ENCODE measurements around the gene NUDT16L1.

The NUDT16L1 gene

DNA sequence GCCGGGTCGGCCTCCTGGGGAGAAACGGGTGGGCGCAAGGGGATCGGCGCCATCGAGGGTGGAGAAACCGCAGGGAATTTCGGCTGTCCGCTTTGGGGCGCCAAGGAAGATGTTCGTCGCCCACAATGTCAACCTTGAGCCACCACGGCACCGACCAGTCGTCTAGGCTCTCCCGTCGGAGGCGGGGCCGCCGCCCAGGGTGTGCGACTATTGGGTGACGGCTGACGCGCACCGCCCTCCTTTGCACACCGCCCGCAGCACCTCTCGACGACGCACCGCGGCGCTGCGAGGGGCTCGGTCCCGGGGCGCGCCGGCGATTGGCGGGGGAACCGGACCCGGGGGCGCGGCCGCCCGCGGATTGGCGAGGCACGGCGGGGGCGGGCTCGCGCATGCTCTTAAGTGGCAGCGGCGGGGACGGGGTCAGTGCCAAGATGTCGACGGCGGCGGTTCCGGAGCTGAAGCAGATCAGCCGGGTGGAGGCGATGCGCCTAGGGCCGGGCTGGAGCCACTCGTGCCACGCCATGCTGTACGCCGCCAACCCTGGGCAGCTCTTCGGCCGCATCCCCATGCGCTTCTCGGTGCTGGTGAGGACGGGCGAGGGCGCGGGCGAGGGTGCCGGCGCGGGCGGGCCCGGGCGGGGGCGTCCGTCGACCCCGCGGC, at the start of gene NUDT16L1:
TSS of gene NUDT16L1 (plus strand) at position 267 of the 660 bp plus-strand sequence. CDS start at position 432, 165 bp downstream.
- DNase-seq, result peak; percentile 99

DNA sequence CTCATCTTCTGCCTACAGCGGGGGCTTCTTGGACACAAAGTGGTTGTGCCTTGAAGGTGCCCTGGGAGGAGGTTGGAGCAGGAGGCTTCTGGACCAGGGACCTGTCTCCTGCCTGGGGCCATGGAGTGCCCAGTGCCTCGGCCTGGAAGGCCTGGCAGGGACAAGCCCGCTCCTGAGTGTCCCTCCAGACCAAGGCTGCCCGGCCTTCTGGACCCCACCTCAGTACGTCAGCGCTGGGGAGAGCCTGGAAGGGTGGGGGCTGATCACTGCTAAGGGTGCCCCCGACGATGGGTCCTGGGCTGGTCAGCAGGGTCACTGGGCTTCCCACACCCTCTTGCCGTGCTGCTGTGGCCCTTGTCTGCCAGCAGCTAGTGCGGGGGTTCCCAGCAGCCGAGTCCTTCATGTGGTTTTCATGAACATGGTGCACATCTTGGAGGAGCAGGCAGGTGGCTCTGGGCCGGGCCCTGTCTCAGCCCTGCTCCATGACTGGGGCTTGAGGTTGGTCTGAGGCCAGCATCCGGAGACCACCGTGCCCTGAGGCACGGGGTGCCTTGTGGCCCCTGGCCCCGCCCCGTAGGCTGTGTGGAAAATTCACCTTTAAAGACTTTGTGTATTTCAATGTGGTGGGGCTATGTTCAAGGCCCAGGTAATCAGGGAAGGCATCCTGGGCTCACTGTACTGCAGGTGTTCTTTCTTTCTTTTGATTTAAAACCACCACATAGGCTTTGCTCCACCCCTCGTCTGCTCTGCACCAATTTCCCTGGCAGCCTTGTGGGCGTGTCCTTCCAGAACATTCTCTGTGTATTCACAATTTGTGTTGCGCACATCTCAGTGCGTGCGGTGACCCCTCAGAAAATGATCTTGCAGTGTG, 46.4 kb upstream of the NUDT16L1 start:
- DNase-seq, result no peak

DNA sequence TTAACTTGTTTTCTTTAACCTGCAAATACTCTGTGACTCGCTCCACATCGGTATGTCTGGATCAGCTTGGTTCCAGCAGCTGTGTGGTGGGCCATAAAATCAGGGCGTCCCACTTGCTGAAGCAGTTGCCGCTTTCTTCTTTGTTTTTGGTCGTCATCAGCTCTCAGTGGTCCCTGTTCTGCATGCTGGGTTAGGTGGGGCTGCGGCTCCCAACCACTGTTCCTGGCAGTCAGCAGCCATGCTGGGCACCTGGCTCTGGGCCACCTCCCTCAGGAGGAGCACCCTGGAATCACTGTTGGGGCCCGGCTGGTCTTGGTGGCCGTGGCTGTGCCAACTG, 45.8 kb upstream of the NUDT16L1 start:
- DNase-seq, result no peak

DNA sequence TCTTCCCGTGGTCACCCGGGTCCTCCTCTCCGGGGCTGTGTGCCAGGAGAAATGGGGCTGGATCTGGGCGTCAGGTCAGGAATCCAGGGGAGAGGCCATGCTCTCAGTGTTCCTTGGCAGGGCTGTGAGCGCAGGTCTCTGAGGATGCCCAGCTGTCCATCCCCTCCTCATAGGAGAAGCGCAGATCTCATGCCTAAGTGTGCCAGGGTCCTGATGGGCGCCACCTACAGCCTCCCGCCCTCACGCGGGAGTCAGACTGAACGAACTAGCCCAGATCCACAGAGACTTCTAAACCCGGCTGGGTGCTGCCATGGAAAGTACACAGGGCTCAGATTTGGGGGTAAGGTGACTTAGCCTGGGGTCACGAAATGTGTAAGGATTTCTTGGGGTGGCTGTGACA, 44.4 kb upstream of the NUDT16L1 start:
- no peak for DNase-seq

DNA sequence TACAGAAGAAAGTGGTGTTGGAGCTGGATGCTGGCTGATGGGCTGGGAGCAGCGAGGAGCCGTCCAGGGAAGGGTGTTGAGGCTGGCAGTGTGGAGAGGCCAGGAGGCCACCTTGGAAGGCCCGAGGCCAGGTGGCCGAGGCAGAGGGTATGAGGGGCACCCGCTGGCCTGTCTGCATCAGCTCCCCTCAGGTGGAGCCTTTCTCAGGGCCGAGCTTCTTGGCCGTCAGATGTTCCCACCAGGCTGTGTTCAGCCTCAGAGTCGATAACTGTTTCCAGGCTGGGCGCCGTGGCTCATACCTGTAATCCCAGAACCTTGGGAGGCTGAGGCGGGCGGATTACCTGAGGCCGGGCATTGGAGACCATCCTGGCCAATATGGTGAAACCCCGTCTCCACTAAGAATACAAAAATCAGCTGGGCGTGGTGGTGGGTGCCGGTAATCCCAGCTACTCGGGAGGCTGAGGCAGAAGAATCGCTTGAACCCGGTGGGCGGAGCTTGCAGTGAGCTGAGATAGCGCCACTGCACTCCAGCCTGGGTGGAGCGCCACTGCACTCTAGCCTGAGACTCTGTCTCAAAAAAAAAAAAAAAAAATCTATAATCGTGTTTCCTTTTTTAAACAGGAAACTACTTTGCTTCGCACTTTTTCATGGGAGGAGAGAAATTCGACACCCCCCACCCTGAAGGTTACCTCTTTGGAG, 43.5 kb upstream of the NUDT16L1 start:
- DNase-seq, result no peak

DNA sequence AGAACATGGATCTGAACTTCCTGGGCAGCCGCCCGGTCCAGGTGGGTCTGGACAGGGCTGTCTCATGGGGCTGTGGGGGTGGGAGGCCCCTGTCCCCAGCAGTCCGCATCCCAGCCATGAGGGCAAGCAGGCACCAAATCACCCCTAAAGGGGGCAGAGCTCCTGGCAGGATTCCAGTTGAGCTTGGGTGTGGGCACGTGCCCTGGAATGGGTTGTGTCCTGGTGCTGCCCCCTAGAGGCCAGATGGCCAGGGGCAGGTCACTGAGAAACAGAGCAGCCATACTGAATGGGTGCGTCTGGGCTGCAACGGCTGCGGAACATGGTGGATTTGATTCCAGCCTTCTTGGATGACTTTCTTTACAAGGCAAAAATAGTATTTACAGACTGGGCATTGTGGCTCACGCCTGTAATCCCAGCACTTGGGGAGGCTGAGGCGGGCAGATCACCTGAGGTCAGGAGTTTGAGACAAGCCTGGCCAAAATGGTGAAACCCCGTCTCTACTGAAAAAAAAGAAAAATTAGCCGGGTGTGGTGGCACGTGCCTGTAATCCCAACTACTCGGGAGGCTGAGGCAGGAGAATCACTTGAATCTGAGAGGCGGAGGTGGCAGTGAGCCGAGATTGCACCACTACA, 42.8 kb upstream of the NUDT16L1 start:
- peak; percentile 89 for DNase-seq

DNA sequence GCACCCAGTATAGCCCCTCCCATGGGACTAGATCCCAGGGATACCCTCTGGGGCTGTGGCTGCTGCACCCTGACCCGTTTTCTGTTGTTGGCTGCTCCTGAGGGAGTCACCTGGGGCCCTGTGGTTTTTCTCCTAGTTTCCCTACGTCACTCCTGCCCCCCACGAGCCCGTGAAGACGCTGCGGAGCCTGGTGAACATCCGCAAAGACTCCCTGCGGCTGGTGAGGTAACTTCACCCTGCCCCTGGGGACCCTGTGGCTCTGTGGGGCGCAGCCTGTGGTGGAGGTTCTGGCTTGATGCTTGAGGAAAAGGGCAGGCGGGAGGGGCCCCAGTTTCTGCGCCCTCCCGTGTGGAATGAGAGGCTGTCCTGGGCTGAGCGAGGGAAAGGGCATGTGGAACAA, 41.5 kb upstream of the NUDT16L1 start:
- no peak for DNase-seq

DNA sequence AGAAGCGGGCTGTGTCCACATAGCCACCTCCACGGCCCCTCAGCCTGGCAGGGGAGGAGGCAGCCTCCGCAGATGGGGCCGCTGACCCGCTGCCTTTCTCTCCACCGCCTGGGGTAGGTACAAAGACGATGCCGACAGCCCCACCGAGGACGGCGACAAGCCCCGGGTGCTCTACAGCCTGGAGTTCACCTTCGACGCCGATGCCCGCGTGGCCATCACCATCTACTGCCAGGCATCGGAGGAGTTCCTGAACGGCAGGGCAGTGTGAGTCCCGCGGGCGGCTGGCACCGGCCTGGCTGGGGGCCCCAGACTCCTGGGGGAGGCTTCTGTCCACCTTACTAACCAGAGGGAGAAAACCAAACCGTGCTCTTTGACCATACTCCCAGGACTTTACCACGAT, 40.8 kb upstream of the NUDT16L1 start:
- no peak for DNase-seq

DNA sequence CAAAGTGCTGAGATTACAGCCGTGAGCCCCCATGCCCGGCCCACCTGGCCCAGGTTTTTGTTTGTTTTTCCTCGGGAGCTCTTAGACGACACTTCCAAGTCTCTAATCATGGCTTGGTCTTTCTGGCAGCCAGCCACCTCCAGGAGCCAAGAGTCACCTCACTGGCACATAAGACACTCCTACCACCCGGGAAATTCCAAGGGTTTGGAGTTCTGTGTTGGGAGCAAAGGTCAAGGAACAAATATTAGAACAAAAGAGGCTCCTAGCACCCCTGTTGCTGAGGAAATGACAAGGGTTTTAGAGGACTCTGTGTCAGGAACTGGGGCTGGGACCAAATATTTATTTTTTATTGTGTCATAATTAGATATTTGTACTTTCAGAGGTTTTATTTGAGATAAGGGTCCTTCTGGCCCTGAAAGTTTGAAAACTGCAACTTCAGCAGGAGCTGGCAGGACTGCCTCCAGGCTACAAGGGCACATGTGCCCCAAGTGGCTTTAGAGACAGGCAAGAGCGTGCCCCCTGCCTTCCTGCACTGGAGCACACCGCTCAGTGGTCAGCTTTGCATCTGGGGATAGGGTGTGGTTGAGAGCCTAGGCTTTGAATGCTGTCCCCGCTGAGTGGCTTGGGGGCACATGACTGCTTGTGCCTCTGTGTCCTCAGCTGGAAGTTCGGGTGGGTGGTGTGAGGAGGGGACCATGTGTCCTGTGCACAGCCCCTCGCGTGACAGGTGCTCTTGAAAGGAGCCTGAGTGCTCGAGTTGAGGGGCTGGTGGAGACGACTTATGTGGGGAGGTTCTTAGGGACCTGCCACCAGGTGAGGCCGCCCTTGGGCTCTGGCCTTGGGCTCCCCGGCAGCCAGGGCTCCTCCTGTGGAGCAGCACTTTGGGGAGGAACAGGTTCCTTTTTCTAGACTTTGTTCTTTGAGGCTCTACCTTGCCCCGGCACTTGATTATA, 39.1 kb upstream of the NUDT16L1 start:
- peak; percentile 33 for DNase-seq

DNA sequence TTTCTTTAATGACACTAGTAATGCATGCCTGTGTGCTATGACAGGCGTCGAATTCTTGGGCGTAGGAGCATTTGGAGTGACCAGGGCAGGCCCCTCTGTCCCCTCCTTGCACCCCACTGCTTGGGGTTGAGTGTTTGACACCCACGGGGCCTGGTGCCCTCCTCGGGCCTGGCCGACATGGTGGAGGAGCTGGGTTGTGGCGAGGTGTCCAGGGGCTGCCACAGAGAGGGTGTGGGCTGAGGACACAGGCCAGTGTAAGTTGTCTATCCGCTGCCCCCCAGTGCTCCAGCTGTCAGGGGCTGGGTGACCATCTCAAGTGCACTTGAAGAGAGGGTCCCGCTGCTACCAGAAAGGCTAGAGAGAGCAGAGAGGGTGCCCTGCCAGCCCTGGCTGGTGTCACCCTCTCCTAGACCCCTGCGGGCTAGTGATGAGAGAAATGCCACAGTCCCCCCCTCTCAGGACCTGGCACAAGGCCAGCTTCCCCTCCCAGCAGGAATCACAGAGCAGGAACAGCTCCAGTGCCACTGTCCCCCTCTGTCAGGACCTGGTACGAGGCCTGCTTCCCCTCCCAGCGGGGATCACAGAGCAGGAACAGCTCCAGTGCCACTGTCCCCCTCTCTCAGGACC, 38.3 kb upstream of the NUDT16L1 start:
- DNase-seq, result no peak

DNA sequence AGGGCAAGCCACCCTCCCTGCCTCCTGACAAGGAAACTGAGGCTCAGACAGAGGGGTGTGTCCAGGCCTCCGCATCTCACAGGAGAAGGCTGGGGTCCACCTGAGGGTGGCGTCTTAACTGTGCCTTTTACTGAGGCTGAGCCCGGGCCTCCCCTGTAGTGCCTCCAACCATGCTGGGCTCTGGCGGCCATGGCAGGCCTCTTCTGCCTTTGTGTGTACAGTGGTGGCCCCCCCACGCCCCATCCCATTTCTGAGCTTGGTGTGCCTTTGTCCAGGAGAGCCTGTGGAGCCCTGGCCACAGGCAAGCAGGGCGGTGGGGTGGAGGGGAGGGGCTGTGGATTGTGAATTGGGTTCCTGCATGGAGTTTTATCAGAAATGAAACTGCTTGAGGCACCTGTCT, 37.6 kb upstream of the NUDT16L1 start:
- DNase-seq, result no peak

DNA sequence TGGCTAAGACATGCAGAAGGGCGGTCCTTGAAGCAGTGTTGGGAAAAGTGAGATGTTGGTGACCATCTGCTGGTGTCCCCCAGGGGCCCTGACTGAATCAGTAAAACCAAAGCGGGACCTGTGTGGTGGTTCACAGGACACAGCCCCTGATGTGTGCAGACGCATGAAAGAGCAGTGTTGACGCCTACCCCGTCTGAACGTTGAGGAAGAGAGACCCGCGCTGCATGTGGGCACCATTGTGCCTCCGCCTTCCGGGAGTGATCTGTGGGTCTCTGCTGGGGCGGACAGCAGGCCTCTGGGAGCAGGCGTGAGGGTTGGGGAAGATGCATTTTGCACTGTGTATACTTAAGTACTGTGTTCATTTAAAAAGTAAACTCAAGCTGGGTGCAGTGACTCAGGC, 37.1 kb upstream of the NUDT16L1 start:
- DNase-seq, result no peak

DNA sequence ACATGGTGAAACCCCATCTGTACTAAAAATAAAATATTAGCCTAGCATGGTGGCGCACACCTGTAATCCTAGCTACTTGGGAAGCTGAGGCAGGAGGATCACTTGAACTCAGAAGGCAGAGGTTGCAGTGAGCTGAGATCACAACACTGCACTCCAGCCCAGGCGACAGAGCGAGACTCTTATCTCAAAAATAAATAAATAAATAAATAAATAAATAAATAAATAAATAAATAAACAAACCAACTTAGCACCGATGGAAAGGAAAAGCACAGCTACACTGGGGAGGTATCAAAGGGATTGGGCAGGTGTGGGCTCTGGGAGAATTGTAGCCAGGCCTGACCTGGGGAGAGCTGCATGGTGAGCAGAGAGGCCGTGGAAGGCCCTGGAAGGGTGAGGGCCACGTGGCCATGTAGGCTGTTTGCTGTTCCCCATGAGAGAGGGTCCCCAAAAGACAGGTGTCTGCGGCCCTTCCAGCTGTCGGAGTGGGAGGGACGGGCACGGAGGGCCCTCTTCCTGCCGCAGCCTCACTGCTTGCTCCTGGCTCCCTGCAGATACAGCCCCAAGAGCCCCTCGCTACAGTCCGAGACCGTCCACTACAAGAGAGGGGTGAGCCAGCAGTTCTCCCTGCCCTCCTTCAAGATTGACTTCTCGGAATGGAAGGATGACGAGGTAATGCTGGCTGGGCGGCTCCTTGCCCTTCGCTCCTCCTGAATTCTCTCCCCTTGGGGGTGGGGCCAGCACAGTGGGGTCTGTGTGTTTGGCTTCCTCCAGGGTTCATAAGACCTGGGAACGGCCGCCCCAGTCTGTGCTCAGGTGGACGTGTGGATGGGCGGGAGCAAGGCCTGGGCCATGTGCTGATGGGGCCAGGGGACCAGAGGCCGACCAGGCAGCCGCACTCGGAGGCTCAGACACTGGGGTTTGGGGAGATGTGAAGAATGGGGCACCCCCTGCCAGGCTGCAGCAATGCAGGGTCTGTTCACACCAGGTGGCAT, 36.4 kb upstream of the NUDT16L1 start:
- no peak for DNase-seq

DNA sequence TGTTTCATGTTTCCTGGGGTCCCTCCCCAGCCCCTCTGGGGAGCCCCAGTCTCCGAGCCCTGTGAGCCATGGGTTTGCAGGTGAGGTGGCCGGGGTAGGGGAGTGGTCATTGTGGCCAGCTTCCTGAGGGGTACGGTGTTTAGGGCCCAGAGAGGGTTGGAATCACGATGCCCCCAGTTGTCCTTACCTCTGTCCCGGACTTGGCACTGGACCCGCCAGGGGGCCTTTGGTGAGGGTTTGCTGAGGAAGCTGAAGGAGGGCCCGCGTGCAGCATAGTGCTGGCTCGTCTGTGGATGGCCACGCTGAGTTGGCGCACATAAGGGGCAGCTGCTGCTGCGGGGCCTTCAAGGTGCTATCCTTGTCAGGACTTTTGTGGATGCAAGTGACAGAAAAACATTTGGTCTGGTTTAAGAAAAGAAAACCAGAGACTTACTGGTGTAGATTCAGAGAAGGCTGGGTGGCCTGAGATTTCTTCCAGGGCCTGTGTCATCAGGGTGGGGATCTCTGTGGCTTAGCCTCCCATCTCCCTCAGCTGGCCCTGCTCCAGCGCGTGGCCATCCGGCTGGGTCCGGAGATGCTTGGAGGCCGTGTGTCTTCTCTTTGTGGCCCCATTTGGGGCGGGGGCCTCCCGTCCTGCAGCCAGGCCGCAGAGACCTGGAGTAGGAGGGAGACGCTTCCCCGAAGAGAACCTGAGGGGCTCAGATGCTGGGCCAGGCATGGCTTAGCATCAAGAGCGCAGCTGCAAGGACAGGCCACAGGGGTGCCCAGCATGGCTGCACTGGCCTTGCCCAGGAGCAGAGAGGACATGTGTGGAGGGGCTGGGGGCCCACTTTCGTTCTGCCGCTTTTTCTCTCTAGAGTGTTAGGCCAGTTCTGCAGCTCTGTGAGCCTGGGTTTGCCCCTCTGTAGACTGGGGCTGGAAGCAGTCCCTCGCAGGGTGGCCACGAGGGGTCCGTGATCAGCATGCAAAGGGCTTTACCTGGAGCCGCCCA, 33.7 kb upstream of the NUDT16L1 start:
- no peak for DNase-seq

DNA sequence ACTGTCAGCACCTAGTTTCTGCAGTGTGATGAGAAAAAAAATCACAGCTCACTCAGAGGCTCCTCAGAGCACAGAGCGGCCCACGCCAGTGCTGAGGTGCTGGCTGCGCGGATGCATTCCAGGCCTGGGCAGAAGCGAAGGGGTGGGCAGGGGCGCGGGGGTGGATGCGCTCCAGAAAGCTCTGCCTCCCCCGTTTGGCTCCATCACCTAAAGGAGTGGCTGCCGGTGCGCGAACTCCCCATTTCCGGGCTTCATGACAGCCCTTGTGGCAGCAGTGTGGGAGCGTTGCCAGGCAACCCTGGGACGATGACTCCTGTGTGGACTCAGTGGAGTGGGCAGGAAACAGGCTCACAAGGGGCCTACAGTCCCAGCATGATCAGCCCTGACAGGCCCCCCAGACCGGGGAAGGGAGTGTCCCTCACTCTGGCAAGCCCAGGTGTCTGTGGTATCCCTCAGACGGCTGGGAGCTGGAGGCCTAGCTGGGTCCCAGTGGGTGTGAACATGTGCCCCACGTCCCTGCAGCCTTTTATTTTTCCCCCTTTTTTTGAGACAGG, 32.8 kb upstream of the NUDT16L1 start:
- peak; percentile 81 for DNase-seq

DNA sequence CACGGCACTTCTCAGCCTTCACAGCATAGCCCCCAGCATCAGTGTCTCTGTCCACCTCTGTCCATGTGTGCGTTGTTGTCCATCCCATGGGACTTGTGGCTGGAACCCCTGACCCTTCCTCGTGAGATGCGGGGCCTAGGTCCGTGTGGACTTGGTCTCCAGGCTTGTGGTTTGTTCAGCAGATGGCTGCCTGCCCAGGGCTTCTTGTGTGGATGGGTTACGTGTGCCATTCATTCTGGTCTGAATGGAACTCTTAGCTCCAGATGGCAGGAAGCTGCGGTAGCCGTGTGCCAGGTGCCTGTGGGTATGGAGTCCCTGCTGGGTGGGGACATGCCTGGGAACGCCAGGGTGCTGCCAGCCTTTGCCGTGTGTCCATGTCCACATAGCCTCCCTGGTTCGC, 31.7 kb upstream of the NUDT16L1 start:
- peak; percentile 95 for DNase-seq

DNA sequence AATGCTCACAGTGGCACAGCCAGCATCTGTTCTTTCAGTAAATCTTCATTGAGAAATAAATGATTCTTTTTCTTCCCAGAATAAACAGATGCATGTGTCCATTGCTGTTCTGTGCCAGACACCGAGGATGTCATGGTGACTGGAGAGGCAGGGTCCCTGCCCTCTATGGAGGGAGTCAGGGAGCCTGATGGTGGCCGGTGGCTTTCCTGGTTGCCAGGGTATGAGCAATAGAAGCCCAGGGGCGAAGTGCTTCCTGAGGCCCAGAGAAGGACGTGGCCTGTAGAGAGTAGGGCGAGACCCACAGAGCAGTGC, 29.9 kb upstream of the NUDT16L1 start:
- DNase-seq, result peak; percentile 88

DNA sequence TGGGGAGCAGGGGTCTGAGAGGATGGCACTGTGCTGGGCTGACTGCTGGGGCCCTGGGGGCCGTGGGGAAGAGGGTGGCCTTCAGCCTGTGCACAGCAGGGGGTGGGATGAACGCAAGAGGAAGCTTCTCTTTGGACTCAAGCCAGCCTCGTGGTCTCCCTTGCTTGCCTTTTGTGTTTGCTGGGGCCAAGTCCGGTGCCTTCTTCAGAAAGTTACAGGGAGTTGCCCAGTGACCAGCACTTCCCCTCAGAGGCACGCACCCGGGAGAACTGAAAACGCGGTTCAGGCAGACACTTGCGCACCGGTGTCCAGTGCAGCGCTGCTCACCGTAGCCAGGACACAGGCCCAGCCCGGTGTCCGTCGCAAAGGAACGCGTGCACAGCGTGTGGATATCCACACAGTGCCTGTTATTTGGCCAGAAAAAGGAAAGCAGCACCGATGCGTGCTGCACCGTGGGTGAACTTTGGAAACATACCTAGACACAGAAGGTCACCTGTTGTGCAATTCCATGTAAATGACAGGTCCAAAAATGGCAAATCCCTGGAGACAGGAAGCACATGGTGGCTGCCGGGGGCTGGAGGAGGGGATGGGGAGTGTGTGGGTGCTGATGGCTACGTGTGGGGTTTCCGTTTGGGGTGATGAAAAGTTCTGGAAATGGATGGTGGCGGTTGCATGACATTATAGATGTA, 29.4 kb upstream of the NUDT16L1 start:
- peak; percentile 88 for DNase-seq
